HepG2 (cell line): ENCODE results near the gene ZMIZ1. TPM values are rescaled to one million over a fixed set of nuclear protein-coding genes. Genes with fewer than 3 reads are reported as not detected.

Experiments
- GTF2F1 ChIP-seq: fragments of 150-350 bp; IDR thresholded peaks from 2 replicates; pipeline ENCODE4 v1.6.1; 2014; ENCODE audit warnings: low read length
- HDAC2 ChIP-seq: sonication (generic); formaldehyde crosslinking; IDR thresholded peaks from 2 replicates; pipeline ENCODE4 v1.4.0; 2020; ENCODE audit warnings: missing genetic modification reagents
- IKZF4 ChIP-seq: sonication (generic); formaldehyde crosslinking; IDR thresholded peaks from 2 replicates; pipeline ENCODE4 v1.5.1; 2020; ENCODE audit warnings: borderline replicate concordance, mild to moderate bottlenecking, low read depth, missing genetic modification reagents; ENCODE audit errors: not compliant biosample characterization
- KAT7 ChIP-seq: IDR thresholded peaks from 2 replicates; pipeline ENCODE4 v1.6.1; 2018; ENCODE audit warnings: borderline replicate concordance, missing compliant biosample characterization
- MBNL3 ChIP-seq: fragments of 250-450 bp; sonication (Bioruptor Pico); conservative IDR thresholded peaks from 2 replicates; pipeline ENCODE4 v1.8.0; 2022; ENCODE audit warnings: mild to moderate bottlenecking, inconsistent platforms
- MIXL1 ChIP-seq: IDR thresholded peaks from 2 replicates; pipeline ENCODE4 v1.6.1; 2016
- MNT ChIP-seq: fragments of 450-650 bp; IDR thresholded peaks from 2 replicates; pipeline ENCODE4 v1.6.1; 2016
- NFYB ChIP-seq: sonication (generic); formaldehyde crosslinking; IDR thresholded peaks from 2 replicates; pipeline ENCODE4 v1.4.0; 2020; ENCODE audit warnings: missing genetic modification reagents
- PHF21A ChIP-seq: sonication (generic); formaldehyde crosslinking; IDR thresholded peaks from 2 replicates; pipeline ENCODE4 v1.5.0; 2020; ENCODE audit warnings: mild to moderate bottlenecking, missing genetic modification reagents
- SALL2 ChIP-seq: sonication (generic); formaldehyde crosslinking; IDR thresholded peaks from 2 replicates; pipeline ENCODE4 v1.8.1; 2023; ENCODE audit warnings: mild to moderate bottlenecking, missing genetic modification reagents, inconsistent platforms
- TOE1 ChIP-seq: sonication (generic); formaldehyde crosslinking; IDR thresholded peaks from 2 replicates; pipeline ENCODE4 v1.4.0; 2020; ENCODE audit warnings: mild to moderate bottlenecking, missing genetic modification reagents
- TP53 ChIP-seq: sonication (generic); formaldehyde crosslinking; conservative IDR thresholded peaks from 2 replicates; pipeline ENCODE4 v1.4.0; 2020; ENCODE audit warnings: missing genetic modification reagents
- ZNF276 ChIP-seq: sonication (generic); formaldehyde crosslinking; IDR thresholded peaks from 2 replicates; pipeline ENCODE4 v1.4.0; 2020; ENCODE audit warnings: mild to moderate bottlenecking, low read depth, missing genetic modification reagents
- ZNF280D ChIP-seq: sonication (generic); formaldehyde crosslinking; IDR thresholded peaks from 2 replicates; pipeline ENCODE4 v1.5.1; 2020; ENCODE audit warnings: mild to moderate bottlenecking, missing genetic modification reagents
- ZNF3 ChIP-seq: IDR thresholded peaks from 2 replicates; pipeline ENCODE4 v1.7.0; 2017; ENCODE audit warnings: inconsistent platforms
- ZNF33A ChIP-seq: sonication (generic); formaldehyde crosslinking; IDR thresholded peaks from 2 replicates; pipeline ENCODE4 v1.5.1; 2020; ENCODE audit warnings: missing genetic modification reagents, mild to moderate bottlenecking, moderate library complexity, borderline replicate concordance
- ZNF546 ChIP-seq: sonication (generic); formaldehyde crosslinking; conservative IDR thresholded peaks from 2 replicates; pipeline ENCODE4 v1.8.1; 2023; ENCODE audit warnings: mild to moderate bottlenecking, missing genetic modification reagents
- ZNF605 ChIP-seq: sonication (generic); formaldehyde crosslinking; IDR thresholded peaks from 2 replicates; pipeline ENCODE4 v1.8.0; 2022; ENCODE audit warnings: mild to moderate bottlenecking, missing genetic modification reagents
- ZNF607 ChIP-seq: sonication (generic); formaldehyde crosslinking; IDR thresholded peaks from 2 replicates; pipeline ENCODE4 v1.5.1; 2020; ENCODE audit warnings: missing genetic modification reagents, mild to moderate bottlenecking, borderline replicate concordance
- ZNF614 ChIP-seq: IDR thresholded peaks from 2 replicates; pipeline ENCODE4 v1.6.1; 2018; ENCODE audit warnings: missing biosample characterization, missing genetic modification reagents, inconsistent platforms, borderline replicate concordance
- ZNF670 ChIP-seq: sonication (generic); formaldehyde crosslinking; IDR thresholded peaks from 2 replicates; pipeline ENCODE4 v1.8.0; 2022; ENCODE audit warnings: mild to moderate bottlenecking, missing genetic modification reagents, borderline replicate concordance
- ZNF704 ChIP-seq: sonication (generic); formaldehyde crosslinking; IDR thresholded peaks from 2 replicates; pipeline ENCODE4 v1.8.1; 2023; ENCODE audit warnings: mild to moderate bottlenecking, inconsistent platforms, moderate library complexity, missing genetic modification reagents, borderline replicate concordance
- ZNF839 ChIP-seq: sonication (generic); formaldehyde crosslinking; IDR thresholded peaks from 2 replicates; pipeline ENCODE4 v1.4.0; 2020; ENCODE audit warnings: missing genetic modification reagents, mild to moderate bottlenecking, borderline replicate concordance
- ZNF879 ChIP-seq: sonication (generic); formaldehyde crosslinking; IDR thresholded peaks from 2 replicates; pipeline ENCODE4 v1.8.1; 2023; ENCODE audit warnings: missing genetic modification reagents
- ZSCAN22 ChIP-seq: sonication (generic); formaldehyde crosslinking; IDR thresholded peaks from 2 replicates; pipeline ENCODE4 v1.4.0; 2020; ENCODE audit warnings: mild to moderate bottlenecking, missing genetic modification reagents
- polyA plus RNA-seq, 8 experiments: library from polyadenylated mRNA; depleted of rRNA in 3 of 8; stranded (reverse) in 7 of 8; unstranded in 1 of 8; fragments of >200 nt; fragmentation: Illumina TruSeq in 4 of 8; extraction: Trizol in 4 of 8; gene quantifications; 2 replicates each; pipeline versions ENCODE4 v1.2.1 to v1.2.3, GENCODE V29; 2011 to 2016; ENCODE audit warnings: low read depth in 4 of 8, missing spikeins in 1 of 8, mixed read lengths in 1 of 8; ENCODE audit not compliant: insufficient read depth in 1 of 8
- total RNA-seq, 5 experiments: library from RNA; depleted of rRNA; stranded (reverse); fragments of >200 nt; fragmentation: Illumina TruSeq; extraction: Trizol; gene quantifications; 2 replicates each; pipeline ENCODE4 v1.2.3, GENCODE V29; 2016; ENCODE audit warnings: low read depth in 1 of 5

Gene ZMIZ1
- total and polyA plus RNA-seq, 2 of the 13 experiments (the other 11 are each of a cell fraction or from before 2014, with no cell fraction given), result 5.3 to 10.2 TPM

- no peak for TF ChIP-seq ZNF839 (CRISPR knock-in tag)
- TF ChIP-seq TP53 (CRISPR knock-in tag), result no peak
- TF ChIP-seq SALL2 (CRISPR knock-in tag), result no peak
- TF ChIP-seq MIXL1, result peak; percentile 72
- TF ChIP-seq MNT, result no peak
- TF ChIP-seq ZNF3 (CRISPR knock-in tag), result 0 out of 2 replicates have a peak, but pooled peaks have one; percentile 56
- peak; percentile 84 for TF ChIP-seq PHF21A
- no peak for TF ChIP-seq ZNF879 (CRISPR knock-in tag)
- peak; percentile 87 for TF ChIP-seq ZSCAN22
- TF ChIP-seq ZNF546, result no peak
- TF ChIP-seq ZNF280D (CRISPR knock-in tag), result no peak
- TF ChIP-seq ZNF605 (CRISPR knock-in tag), result no peak
- no peak for TF ChIP-seq ZNF607 (CRISPR knock-in tag)
- TF ChIP-seq ZNF33A, result no peak
- TF ChIP-seq NFYB (CRISPR knock-in tag), result no peak
- TF ChIP-seq ZNF704 (CRISPR knock-in tag), result no peak
- TF ChIP-seq TOE1 (CRISPR knock-in tag), result no peak
- peak; percentile 88 for TF ChIP-seq HDAC2
- no peak for TF ChIP-seq ZNF276 (CRISPR knock-in tag)
- no peak for TF ChIP-seq IKZF4 (CRISPR knock-in tag)
- 0 out of 2 replicates have a peak, but pooled peaks have one; percentile 63 for TF ChIP-seq ZNF614 (CRISPR knock-in tag)
- no peak for TF ChIP-seq MBNL3
- TF ChIP-seq GTF2F1, result no peak
- TF ChIP-seq KAT7 (CRISPR knock-in tag), result no peak
- no peak for TF ChIP-seq ZNF670 (CRISPR knock-in tag)
Observed at GRCh38 chr10:79105150-79105739, 36.5 kb downstream of the ZMIZ1 start (continued).
